ENCODE data around the gene KCNQ5.
"Not testable (repeated sequence)": the region's sequence is repeated elsewhere in the genome, so short reads cannot be mapped to it uniquely, and the experiment has no call there.

Gene KCNQ5

DNA sequence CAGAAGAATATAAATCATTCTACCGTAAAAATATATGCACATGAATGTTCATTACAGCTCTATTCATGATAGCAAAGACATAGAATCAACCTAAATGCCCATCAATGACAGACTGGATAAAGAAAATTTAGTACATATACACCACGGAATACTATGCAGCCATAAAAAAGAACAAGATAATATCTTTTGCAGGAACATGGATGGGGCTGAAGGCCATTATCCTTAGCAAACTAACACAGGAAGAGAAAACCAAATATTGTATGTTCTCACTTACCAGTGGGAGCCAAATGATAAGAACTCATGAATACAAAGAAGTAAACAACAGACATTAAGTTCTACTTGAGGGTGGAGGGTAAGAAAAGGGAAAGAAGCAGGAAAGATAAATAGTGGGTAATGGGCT, 595.0 kb downstream of the KCNQ5 start:
- no peak for FAIRE-seq

DNA sequence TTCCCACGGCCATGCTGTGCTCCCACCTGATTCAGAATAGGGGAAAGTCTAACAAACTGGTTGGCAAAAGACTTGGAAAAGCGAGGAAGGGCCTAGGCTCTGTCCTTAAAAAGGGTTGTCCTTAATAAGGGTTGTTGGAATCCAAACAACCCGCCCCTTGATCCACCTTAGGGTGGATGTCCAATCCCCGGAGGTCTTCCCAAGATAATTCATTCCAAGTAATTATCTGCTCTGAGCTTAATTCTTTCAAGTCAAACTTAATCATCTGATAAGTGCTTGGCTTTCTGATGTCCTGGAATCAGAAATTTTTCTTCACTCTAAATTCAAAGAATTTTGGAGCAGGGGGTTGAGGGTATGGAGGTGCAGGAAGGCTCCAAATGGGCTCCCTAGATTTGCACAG, 603.5 kb downstream of the KCNQ5 start, which contains the start of gene KHDC1L:
Gene KHDC1L, minus strand, starts transcription at position 101 of the 400 bp plus-strand sequence. Its CDS starts 88 bp downstream, at position 13.
- no peak for FAIRE-seq

GRCh38 chr6:73227606-73228255, 605.9 kb downstream of the KCNQ5 start:
- FAIRE-seq, result no peak

GRCh38 chr6:73231986-73232391, 610.1 kb downstream of the KCNQ5 start:
- no peak for FAIRE-seq

DNA sequence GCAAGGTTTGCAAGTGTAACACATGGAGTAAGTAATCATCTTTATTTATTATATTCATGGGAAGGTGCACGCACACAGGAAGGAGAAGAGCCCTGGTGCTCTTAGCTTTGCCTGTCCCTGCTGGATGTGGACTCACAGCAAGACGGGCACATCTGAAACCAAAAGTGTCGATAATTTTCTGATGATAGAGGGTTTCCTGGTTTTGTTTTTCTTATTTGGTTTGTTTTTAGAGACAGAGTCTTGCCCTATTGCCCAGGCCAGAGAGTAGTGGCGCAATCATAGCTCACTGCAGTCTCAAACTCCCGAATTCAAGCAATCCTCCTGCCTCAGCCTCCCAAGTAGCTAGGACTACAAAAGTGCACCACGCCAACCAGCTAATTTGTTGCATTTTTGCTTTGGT, 611.2 kb downstream of the KCNQ5 start:
- FAIRE-seq, result no peak

- not testable (repeated sequence) for FAIRE-seq
Measured at GRCh38 chr6:73233971-73234370, 612.1 kb downstream of the KCNQ5 start.

GRCh38 chr6:73234733-73235132, 612.9 kb downstream of the KCNQ5 start:
- no peak for FAIRE-seq

DNA sequence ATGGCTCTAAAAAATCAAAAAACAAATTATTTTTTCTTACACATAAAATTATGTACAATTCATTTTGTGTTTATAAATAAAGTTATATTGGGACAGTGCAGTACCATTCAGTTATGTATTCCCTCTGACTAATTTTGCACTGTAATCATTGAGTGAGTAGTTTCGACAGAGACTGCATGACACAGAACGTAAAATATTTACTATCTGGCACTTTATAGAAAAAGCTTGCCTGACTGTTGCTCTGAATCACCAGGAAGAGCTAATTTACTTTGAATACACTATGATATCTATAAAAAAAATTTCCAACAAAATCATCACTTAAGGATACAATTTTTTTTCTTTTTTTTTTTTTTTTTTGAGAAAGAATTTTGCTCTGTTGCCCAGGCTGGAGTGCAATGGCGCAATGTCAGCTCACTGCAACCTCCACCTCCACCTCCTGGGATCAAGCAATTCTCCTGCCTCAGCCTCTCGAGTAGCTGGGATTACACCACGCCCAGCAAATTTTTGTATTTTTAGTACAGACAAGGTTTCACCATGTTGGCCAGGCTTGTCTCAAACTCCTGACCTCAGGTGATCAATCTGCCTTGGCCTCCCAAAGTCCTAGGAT, 614.4 kb downstream of the KCNQ5 start:
- FAIRE-seq, result no peak

GRCh38 chr6:73240730-73241129, 618.9 kb downstream of the KCNQ5 start:
- FAIRE-seq, result no peak

GRCh38 chr6:73242001-73242400, 620.1 kb downstream of the KCNQ5 start:
- no peak for FAIRE-seq

Measured in A204.1 (cell line).